MCF 10A (cell line): ENCODE data around the gene GGCT. TPM values are rescaled to one million over a fixed set of nuclear protein-coding genes. Genes with fewer than 3 reads are reported as not detected.

Experiments
- BruUV-seq: library from RNA; stranded (reverse); fragments of 400-500 nt; replicated peaks from 2 replicates; lab custom pipeline; 2021; lab: Mats Ljungman, UMichigan
- CTCF ChIA-PET: fragments of 300-600 bp; sonication (Branson Sonifier 250); formaldehyde crosslinking; extraction: SDS; loops from one replicate; lab custom pipeline; 2021; ENCODE audit warnings: antibody characterized with exemption, inconsistent platforms; lab: Yijun Ruan, JAX
- POLR2A ChIA-PET: fragments of 300-600, 350-650 bp; sonication (Branson Sonifier 250); formaldehyde crosslinking; extraction: SDS; loops from one replicate; lab custom pipeline; 2020; ENCODE audit warnings: antibody characterized with exemption, inconsistent platforms; lab: Yijun Ruan, JAX
- DNase-seq: peaks from one replicate; pipeline ENCODE4 v3.0.0-alpha.2; 2018; ENCODE audit not compliant: unreplicated experiment
- H3K27ac Mint-ChIP-seq: one replicate; pipeline ENCODE4 v1.8.0; 2022; ENCODE audit warnings: mild to moderate bottlenecking, low read depth, mixed read lengths; ENCODE audit not compliant: unreplicated experiment
- H3K27me3 Mint-ChIP-seq: one replicate; pipeline ENCODE4 v1.8.0; 2022; ENCODE audit warnings: mixed read lengths; ENCODE audit not compliant: insufficient read depth, unreplicated experiment
- H3K36me3 Mint-ChIP-seq: one replicate; pipeline ENCODE4 v1.8.0; 2022; ENCODE audit warnings: mild to moderate bottlenecking, moderate library complexity, mixed read lengths; ENCODE audit not compliant: insufficient read depth, unreplicated experiment
- H3K4me1 Mint-ChIP-seq: one replicate; pipeline ENCODE4 v1.8.0; 2022; ENCODE audit warnings: mixed read lengths; ENCODE audit not compliant: insufficient read depth, unreplicated experiment
- H3K4me3 Mint-ChIP-seq: one replicate; pipeline ENCODE4 v1.8.0; 2022; ENCODE audit warnings: mild to moderate bottlenecking, moderate library complexity, mixed read lengths; ENCODE audit not compliant: unreplicated experiment
- H3K9me3 Mint-ChIP-seq: one replicate; pipeline ENCODE4 v1.8.0; 2022; ENCODE audit warnings: mixed read lengths; ENCODE audit not compliant: unreplicated experiment
- intact Hi-C: fragments of 100-400 bp; cut with micrococcal nuclease; formaldehyde crosslinking; loops from 2 replicates; pipeline ENCODE4 v1.14.1; 2022
- total RNA-seq: library from RNA; stranded (reverse); gene quantifications from 2 replicates; pipeline ENCODE4 v1.2.3, GENCODE V29; 2022
- TF ChIP-seq, protein P1 (sequence below): fragments of 200-600 bp; IDR thresholded peaks from one replicate; pipeline ENCODE4 v1.8.0; 2022; ENCODE audit warnings: antibody characterized with exemption, mild to moderate bottlenecking; ENCODE audit not compliant: unreplicated experiment

Gene GGCT
- total RNA-seq, 1 experiment from 2014 or later = 64.8 TPM

DNA sequence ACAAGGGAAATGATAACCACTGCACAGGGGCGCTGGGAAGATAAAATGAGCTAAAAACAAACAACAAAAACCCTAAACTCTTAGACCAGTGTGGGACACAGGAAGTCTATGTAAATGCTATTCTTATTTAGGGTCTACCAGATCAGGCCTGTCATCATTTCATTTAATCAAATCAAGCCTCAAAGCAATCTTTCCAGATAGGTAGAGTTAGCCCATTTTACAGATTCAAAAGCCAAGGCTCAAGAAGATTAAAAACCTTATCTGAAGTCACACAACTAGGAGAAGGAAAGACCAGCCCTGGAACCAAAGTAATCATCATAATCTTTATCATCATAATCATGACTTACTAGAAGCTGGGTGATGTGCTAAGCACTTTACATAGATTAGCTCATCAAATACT lies 30.7 kb downstream of the GGCT start:
- POLR2A ChIA-PET = interaction anchor here (0.6 to 1.8 kb wide), 2 partner anchors 13 to 72 kb away, joined by 3 to 5 read pairs; no protein-coding TSS in a partner anchor
- Mint-ChIP-seq H3K36me3 (no peaks in the 10 kb centered on the region), H3K27me3 (no peaks in the 10 kb centered on the region), H3K4me1 (peaks cover 18% of the 10 kb centered on the region), H3K9me3 (no peaks in the 10 kb centered on the region), H3K4me3 (no peak overlapping the region), H3K27ac (no peak overlapping the region)
- TF ChIP-seq, protein P1, sequence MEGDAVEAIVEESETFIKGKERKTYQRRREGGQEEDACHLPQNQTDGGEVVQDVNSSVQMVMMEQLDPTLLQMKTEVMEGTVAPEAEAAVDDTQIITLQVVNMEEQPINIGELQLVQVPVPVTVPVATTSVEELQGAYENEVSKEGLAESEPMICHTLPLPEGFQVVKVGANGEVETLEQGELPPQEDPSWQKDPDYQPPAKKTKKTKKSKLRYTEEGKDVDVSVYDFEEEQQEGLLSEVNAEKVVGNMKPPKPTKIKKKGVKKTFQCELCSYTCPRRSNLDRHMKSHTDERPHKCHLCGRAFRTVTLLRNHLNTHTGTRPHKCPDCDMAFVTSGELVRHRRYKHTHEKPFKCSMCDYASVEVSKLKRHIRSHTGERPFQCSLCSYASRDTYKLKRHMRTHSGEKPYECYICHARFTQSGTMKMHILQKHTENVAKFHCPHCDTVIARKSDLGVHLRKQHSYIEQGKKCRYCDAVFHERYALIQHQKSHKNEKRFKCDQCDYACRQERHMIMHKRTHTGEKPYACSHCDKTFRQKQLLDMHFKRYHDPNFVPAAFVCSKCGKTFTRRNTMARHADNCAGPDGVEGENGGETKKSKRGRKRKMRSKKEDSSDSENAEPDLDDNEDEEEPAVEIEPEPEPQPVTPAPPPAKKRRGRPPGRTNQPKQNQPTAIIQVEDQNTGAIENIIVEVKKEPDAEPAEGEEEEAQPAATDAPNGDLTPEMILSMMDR = no peak
- intact Hi-C loops = no loop called here
- BruUV-seq = no TSS peak
- CTCF ChIA-PET = interaction anchor here (1.1 kb wide), 1 partner anchor 198 kb away, joined by 4 read pairs; no protein-coding TSS in a partner anchor
- no peak for DNase-seq

DNA sequence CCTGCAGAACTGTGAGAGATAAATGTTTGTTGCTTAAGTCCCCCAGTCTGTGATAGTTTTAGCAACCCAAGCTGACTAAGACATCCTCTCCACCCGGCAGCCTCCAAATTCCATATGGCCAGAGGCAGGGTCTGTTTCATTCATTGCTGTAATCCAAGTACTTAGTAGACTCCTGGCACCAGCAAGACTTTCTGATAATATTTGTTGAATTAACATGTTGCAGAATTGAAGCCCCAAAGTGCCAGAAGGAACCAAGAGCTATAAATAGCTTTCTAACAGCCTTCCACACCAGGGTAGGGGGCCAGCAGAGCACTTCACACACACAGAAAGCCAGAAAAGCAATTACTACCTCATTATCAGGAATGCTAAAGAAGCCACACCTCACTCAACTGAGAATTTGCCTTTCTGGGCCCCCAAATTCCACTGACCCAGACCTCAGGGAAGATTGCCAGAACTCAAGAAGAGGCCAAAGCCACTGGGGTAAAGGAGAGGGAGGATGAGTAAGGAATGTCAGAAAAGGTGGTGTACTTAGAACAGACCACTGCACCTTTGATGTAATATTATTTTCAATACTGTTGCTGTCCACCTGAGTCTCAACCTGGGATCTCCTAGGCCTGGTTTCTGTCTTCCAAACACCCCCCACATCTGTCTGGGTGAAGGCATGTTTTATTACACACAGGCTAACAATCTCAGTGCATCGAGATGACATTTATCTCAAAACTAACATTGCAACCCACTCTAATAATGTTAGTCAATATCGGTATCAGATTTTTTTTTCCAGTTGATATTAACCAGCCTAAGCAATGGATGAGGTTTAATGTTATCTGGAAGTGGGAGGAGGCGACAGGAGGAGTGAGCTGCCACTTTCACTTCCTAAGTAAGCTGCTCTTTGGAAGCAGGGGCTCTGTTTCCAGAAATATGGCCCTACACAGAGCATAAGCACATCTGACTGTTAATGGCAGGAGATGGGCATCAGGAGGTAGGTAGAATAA lies 31.5 kb downstream of the GGCT start:
- no peak overlapping the region for H3K27ac Mint-ChIP-seq
- TF ChIP-seq, protein P1 = no peak
- BruUV-seq = no TSS peak
- H3K36me3 Mint-ChIP-seq = no peaks in the 10 kb centered on the region
- H3K4me3 Mint-ChIP-seq = no peak overlapping the region
- intact Hi-C loops = no loop called here
- no peaks in the 10 kb centered on the region for H3K27me3 Mint-ChIP-seq
- peak; percentile 43 for DNase-seq
- CTCF ChIA-PET = interaction anchor here (1.1 kb wide), 1 partner anchor 90 kb away, joined by 3 read pairs; no protein-coding TSS in a partner anchor
- POLR2A ChIA-PET = interaction anchor here (1.8 kb wide), 1 partner anchor 12 kb away, joined by 5 read pairs; no protein-coding TSS in a partner anchor
- peaks cover 27% of the 10 kb centered on the region for H3K4me1 Mint-ChIP-seq
- H3K9me3 Mint-ChIP-seq = no peaks in the 10 kb centered on the region

DNA sequence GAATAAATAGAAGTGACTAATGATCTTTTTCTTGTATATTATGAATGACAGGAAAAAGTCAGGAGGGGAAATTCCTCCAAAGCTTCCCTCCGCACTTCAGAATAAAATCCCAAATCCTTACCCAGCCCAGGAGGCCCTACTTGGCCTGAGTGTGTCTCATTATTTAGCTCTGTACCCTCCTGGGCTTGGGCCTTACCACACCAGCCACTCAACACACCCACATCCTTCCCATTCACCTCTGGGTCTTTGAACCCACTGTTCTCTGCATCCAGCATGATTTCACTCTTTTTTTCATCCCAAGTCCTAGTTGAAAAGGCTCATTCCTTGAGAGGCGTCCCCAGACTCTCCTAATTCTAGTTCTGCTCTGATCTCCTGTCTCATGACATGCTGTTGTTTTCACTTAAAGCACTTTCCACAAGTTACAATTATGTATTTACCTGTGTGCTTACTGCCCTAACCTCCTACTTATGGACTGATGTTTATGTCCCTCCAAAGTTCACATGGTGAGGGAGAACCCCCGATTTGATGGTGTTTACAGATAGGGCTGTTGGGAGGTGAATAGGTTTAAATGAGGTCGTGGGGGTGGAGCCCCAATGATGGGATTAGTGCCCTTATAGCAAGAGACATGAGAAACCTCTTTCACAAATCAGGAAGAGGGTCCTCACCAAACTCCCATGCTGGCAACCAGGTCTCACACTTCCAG lies 32.4 kb downstream of the GGCT start:
- H3K27ac Mint-ChIP-seq = no peak overlapping the region
- H3K27me3 Mint-ChIP-seq = no peaks in the 10 kb centered on the region
- no TSS peak for BruUV-seq
- no peak overlapping the region for H3K4me3 Mint-ChIP-seq
- ChIA-PET CTCF (interaction anchor here (1.1 kb wide), 1 partner anchor 91 kb away, joined by 3 read pairs; no protein-coding TSS in a partner anchor), POLR2A (no interaction called here)
- H3K9me3 Mint-ChIP-seq = no peaks in the 10 kb centered on the region
- TF ChIP-seq, protein P1 = no peak
- intact Hi-C loops = no loop called here
- H3K36me3 Mint-ChIP-seq = no peaks in the 10 kb centered on the region
- H3K4me1 Mint-ChIP-seq = peaks cover 27% of the 10 kb centered on the region
- no peak for DNase-seq
